Measurements from ENCODE around the gene SRRM2.

The SRRM2 gene

GRCh38 chr16:2740476-2740875, 12.0 kb upstream of the SRRM2 start:
- no peak for DNase-seq

GRCh38 chr16:2741168-2741567, 11.3 kb upstream of the SRRM2 start:
- no peak for DNase-seq

DNA sequence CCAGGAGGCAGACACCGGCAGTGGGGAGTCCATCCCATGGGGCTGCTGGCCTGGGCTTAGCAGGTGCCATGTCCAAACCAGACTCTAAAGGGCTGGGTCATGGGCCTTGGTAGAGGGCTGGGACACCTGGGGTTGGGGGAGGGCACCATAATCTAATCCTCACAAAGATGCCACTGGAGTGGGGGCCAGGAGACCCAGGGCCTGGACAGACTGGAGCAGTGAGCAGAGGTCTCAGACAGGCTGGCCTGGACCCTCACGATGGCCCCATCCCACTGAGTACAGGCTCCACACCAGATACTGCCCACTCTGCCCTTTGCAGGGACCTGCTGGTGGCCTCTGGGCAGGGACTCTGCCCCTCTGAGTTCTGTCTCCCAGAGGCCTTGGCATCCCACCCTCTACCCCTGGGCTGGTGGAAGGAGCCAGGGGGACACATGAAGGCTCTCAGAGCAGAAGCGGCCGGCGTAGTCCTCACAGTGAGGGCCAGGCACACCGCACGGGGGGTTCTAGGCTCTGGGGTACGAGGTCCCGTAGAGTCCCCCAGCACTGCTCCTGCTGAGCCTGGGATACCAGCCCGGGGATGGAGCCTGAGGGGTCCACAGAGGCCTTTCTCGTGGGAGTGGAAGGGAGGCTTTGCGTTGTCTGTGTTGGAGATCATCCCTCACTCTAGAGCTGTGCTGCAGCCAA, 10.0 kb upstream of the SRRM2 start:
- DNase-seq = no peak

DNA sequence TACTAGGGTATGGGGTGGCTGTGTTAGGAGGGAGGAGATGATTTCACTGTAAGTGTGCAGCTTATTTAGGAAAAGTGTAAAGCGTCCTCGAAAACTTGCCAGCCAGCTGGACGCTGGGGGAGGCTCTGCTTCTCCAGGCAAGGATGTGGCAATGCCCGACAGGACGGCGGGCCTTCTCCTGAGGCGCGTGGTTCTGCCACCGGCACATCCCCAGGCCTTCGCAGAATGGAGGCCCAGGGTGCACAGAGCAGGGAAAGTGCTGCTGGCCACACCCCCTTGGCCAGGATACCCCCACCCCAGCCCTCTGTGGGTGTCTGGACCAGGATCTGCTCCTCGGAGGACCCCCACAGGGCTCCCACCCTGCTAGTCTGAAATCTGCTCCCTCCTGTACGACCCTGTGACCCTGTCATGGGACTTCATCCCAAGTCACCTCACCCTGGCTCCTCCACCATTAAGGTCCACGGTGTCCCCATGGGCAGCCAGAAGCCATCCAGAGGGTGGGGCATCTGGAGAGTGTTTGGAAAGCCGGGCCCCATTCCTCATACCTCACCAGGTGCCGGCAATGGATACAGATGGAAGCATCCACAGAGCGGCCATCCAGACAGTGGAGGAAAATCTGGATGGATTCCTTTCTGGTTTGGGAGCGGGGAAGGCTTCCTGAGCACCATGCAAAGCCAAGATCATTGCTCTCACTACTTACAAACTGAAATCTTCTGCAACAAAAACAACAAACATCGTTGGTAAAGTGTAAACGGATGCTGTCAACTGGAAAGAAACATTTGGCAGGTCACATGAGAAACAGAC, 9.2 kb upstream of the SRRM2 start:
- DNase-seq = no peak

DNA sequence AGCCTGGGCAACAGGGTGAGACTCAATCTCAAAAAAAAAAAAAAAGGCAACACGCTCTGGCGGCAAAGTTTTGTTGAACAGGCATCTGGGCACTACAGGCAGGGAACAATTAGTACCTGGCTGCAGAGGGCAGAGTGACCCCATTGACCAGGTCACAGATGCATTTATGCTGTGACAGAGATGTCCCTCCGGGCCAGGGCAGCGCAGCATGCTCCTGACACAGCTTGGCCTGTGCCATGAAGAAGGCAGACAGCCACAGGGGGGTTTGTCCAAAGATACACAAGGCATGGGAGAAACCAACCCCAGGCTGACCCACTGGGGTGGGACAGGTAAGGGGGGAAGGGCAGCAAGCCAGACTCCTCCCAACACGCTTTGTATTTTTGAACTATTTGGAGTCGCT, 7.7 kb upstream of the SRRM2 start:
- DNase-seq = no peak

GRCh38 chr16:2745116-2745890, 7.1 kb upstream of the SRRM2 start:
- no peak for DNase-seq

DNA sequence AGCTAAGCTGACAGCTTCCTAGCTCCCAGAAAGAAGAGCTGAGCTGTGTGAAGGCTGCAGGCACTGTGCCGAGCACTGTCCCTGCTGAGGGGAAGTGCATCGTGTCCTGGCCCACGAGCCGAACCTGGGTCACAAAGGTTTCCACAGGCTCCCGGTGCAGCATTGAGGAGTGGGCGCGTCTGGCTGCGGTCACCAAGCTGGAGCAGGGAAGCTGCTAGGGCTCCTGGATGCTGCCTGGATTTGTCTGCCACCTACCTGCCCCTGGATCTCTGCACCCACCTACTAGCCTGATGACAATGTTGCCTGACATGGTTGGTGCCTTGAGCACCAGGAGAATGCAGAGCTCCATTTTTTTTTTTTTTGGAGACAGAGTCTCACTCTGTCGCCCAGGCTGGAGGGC, 6.5 kb upstream of the SRRM2 start:
- no peak for DNase-seq

DNA sequence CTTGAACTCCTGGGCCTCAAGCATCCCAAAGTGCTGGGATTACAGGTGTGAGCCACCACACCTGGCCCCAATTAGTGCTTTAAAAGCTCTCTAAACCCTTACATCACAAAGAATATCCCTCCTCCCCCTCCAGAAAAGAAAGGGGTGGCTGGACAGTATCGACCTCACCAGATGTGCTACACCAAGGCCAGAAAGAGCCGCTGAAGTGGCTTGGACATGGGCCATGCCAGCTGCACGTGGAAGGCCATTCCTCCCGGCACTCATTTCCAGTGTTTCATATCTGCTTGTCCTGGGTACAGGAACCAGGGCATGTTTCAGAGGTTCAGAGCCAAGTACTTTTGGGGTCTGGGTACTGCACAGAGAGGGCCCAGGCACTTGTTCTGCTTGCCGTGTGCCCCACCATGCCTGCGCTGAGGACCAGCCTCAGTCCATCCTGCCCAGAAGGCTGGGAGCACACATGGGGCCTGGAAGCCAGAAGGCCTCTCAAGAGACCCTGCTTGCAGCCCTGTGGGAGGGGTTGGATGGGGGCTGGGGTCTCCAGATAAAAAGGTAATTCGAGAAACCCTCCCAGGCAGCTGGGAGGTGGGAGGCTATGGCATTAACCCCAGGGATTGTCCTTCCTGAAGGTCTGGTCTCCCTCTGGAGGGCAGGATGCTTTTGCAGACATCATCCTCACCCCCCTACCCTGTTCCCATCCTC, 3.5 kb upstream of the SRRM2 start:
- DNase-seq = no peak

GRCh38 chr16:2749476-2749875, 3.0 kb upstream of the SRRM2 start:
- DNase-seq = no peak

- DNase-seq = no peak
These were observed 2.5 kb upstream of the SRRM2 start for GRCh38 chr16:2749936-2750335.

GRCh38 chr16:2751577-2752034, 832 bp upstream of the SRRM2 start:
- DNase-seq = no peak

DNA sequence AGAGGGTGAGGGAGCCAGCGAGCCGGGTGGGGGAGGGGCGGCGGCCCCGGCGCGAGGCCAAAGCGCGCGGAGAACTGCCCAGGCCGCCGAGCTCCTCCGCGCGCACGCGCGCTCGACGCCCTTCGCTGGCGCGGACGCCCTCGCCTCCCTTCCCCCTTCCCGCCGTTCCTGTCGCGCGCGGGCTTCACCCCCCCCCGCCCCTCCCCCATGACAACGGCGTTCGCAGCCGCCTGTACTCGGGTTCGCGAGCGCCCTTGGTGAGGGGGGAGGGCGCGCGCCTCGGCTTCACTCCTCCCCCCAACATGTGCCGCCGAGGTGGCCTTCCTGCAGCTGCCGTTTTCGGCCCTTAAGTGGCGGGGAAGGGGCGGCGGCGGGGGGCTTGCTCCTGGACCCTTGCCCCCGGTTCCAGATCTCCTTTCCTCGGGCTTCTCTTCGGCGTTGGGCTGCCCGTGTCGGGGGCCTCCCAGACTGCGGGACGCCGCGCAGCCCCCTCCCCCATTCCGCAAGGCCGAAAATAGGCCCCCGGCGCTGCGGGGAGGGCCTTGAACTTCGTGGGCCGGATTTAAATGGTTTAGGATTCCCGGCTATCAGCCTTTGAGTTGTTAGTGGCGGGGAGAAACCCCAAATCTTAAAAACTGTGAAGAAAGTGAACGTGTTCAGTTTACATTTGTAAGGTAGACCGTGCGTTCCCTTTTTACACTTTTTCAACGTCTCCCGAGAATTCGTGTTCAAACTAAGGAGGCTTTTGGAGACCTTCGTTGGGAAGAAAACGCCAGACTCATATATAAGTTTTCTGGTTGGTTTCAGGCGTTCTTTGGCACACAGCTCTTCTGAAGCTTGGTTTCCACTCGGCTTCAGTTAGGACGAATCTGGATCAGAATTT, 653 bp downstream of the SRRM2 start:
- peak; percentile 82 for DNase-seq

- no peak for DNase-seq
These were observed 1.2 kb downstream of the SRRM2 start for GRCh38 chr16:2753733-2754020.

DNA sequence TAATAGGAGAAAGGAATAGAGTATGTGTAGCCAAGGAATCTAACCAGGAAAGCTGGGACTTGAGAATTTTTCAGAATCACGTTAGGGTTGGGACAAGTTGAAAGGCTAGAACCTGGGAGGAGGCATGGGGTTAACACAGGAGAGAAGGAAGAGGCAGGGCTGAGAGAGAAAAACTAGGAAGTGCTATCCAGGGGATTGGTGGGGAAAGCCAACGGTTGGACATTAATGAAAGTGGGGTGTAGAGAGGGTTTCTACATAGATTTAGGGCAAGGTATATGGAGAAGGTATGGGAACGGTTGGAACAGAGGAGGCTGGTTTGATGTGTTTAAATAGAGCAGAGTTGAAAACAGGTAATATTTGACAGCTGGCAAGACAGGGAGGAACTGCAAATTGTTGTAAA, 2.7 kb downstream of the SRRM2 start:
- no peak for DNase-seq

GRCh38 chr16:2756288-2757015, 4.0 kb downstream of the SRRM2 start:
- DNase-seq = no peak

- DNase-seq = no peak
These were observed 4.9 kb downstream of the SRRM2 start for GRCh38 chr16:2757344-2757743.

GRCh38 chr16:2761472-2761871, 9.0 kb downstream of the SRRM2 start:
- no peak for DNase-seq

DNA sequence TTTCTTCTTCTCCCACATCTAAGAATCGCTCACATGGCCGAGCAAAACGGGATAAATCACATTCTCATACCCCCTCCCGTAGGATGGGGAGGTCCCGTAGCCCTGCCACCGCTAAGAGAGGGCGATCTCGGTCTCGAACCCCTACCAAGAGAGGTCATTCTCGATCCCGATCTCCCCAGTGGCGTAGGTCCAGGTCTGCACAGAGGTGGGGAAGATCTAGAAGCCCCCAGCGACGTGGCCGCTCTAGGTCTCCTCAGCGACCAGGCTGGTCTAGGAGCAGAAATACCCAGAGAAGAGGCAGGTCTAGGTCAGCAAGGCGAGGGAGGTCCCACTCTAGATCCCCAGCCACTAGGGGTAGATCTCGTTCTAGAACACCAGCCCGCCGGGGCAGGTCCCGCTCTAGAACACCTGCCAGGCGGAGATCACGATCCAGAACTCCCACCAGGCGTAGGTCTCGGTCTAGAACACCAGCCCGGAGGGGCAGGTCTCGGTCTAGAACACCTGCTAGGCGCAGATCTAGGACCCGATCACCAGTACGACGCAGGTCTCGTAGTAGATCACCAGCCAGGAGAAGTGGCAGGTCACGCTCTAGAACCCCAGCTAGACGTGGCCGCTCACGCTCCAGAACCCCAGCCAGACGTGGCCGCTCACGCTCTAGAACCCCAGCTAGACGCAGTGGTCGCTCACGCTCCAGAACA, 9.6 kb downstream of the SRRM2 start:
- no peak for DNase-seq

DNA sequence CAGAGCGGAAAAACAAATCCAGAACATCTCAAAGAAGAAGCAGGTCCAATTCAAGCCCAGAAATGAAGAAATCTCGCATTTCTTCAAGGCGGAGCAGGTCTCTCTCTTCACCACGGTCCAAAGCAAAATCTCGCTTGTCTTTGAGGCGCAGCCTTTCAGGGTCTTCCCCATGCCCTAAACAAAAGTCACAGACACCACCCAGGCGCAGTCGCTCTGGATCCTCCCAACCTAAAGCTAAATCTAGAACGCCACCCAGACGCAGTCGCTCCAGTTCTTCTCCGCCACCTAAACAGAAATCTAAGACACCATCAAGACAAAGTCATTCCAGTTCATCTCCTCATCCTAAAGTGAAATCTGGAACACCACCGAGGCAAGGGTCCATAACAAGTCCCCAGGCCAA, 10.3 kb downstream of the SRRM2 start:
- no peak for DNase-seq

GRCh38 chr16:2763173-2763572, 10.7 kb downstream of the SRRM2 start:
- DNase-seq = no peak

DNA sequence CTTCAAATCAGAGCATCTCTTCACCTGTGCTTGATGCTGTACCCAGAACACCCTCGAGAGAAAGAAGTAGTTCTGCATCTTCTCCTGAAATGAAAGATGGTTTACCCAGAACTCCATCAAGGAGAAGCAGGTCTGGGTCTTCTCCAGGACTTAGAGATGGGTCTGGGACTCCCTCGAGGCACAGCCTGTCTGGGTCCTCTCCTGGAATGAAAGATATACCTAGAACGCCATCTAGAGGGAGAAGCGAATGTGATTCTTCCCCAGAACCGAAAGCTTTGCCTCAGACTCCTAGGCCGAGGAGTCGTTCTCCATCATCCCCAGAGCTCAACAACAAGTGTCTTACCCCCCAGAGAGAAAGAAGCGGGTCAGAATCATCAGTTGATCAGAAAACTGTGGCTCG, 12.3 kb downstream of the SRRM2 start:
- DNase-seq = no peak

All from activated CD4-positive, alpha-beta T cell treated with anti-CD3 and anti-CD28 coated beads for 48 hours (primary cell).